Measurements from ENCODE around the gene CYTH2.

DNA sequence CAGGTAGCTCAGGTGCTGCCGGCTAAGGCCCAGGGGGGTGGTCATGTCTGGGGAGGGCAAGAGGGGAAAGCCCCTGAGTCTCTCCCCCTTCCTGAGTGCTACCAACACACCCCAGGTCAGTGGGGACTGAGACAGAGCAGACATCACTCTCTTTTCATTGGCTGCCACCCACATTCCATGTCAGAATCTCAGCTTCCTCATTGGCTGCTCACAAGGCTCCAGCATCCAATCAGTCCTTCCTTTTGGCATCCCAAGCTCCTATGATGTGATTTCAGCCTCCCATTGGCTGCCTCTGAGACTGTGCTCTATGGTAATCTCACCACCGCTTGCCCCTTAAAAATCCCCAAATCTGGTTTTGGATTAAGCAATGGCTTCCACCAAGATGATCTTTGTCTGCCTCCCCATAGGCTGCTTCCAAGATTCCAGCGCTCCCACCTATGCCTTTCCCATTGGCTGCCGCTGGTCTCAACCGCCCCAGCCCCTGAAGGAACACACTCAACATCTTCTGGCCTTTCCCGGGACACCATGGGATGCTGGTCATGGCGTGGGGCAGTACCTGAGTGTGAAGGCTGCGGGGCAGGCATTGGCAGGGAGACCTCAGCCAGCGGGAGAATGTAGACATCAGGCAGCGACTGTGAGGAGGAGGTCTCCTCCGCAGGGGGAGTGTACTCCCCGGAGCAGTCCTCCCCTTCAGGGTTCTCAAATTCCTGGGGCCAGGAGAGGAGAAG, 40.5 kb downstream of the CYTH2 start:
- TF ChIP-seq ZNF565 (CRISPR knock-in tag; conservative IDR thresholded peaks at IDR 0.05; ENCODE audit: low read depth): no peak
- no peak for TF ChIP-seq ZFP3 (CRISPR knock-in tag; IDR thresholded peaks at IDR 0.05)
- TF ChIP-seq TOX (CRISPR knock-in tag; IDR thresholded peaks at IDR 0.05; ENCODE audit: borderline replicate concordance): no peak
- no peak for TF ChIP-seq OSR1 (CRISPR knock-in tag; IDR thresholded peaks at IDR 0.05)
- TF ChIP-seq, protein P1, sequence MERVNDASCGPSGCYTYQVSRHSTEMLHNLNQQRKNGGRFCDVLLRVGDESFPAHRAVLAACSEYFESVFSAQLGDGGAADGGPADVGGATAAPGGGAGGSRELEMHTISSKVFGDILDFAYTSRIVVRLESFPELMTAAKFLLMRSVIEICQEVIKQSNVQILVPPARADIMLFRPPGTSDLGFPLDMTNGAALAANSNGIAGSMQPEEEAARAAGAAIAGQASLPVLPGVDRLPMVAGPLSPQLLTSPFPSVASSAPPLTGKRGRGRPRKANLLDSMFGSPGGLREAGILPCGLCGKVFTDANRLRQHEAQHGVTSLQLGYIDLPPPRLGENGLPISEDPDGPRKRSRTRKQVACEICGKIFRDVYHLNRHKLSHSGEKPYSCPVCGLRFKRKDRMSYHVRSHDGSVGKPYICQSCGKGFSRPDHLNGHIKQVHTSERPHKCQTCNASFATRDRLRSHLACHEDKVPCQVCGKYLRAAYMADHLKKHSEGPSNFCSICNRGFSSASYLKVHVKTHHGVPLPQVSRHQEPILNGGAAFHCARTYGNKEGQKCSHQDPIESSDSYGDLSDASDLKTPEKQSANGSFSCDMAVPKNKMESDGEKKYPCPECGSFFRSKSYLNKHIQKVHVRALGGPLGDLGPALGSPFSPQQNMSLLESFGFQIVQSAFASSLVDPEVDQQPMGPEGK (CRISPR knock-in tag; IDR thresholded peaks at IDR 0.05; ENCODE audit: borderline replicate concordance): no peak
- no peak for TF ChIP-seq TCF4 (CRISPR knock-in tag; IDR thresholded peaks at IDR 0.05; ENCODE audit: borderline replicate concordance)
- no peak for TF ChIP-seq SNAI2 (CRISPR knock-in tag; IDR thresholded peaks at IDR 0.05)
- TF ChIP-seq ZFP30 (CRISPR knock-in tag; IDR thresholded peaks at IDR 0.05): no peak
- no peak for TF ChIP-seq PPARA (CRISPR knock-in tag; IDR thresholded peaks at IDR 0.05; ENCODE audit: borderline replicate concordance)
